ENCODE results near the gene TXLNG.

- TF ChIP-seq CTCF (IDR thresholded peaks at IDR 0.05) (no peak), POLR2A (IDR thresholded peaks at IDR 0.05; ENCODE audit: low read depth) (no peak)
Measured at GRCh38 chrX:16839852-16840460, 53.7 kb downstream of the TXLNG start.
